ENCODE data around the gene GDPD1. TPM values are rescaled to one million over a fixed set of nuclear protein-coding genes. Genes with fewer than 3 reads are reported as not detected.

Gene GDPD1
- total RNA-seq, 1 experiment from 2014 or later: 6.0 TPM

DNA sequence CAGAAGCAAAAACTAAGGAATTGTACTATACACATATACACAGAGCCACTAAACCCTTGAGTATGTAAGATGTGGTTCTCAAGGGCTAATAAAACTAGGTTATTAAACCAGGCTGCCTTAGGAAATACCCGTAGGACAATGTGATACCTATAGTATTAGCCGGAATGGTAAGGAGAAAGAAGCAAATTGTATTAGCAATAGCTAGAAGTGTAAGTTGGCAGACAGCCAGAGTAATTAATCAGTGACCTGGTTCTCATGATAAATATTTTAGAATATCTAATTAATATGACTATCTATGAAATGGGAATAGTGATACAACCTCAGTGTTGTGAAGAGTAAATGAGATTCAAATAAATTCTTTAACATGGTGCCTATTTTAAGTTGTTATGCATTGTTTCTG lies 18.6 kb downstream of the GDPD1 start (continued):
- TF ChIP-seq STAT6 (CRISPR knock-in tag; conservative IDR thresholded peaks at IDR 0.05; ENCODE audit: low read depth): no peak
- TF ChIP-seq, protein P1, sequence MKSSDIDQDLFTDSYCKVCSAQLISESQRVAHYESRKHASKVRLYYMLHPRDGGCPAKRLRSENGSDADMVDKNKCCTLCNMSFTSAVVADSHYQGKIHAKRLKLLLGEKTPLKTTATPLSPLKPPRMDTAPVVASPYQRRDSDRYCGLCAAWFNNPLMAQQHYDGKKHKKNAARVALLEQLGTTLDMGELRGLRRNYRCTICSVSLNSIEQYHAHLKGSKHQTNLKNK (CRISPR knock-in tag; IDR thresholded peaks at IDR 0.05): no peak
- TF ChIP-seq ZNF232 (CRISPR knock-in tag; IDR thresholded peaks at IDR 0.05): no peak
- no peak for TF ChIP-seq ZNF219 (CRISPR knock-in tag; IDR thresholded peaks at IDR 0.05; ENCODE audit: borderline replicate concordance)

DNA sequence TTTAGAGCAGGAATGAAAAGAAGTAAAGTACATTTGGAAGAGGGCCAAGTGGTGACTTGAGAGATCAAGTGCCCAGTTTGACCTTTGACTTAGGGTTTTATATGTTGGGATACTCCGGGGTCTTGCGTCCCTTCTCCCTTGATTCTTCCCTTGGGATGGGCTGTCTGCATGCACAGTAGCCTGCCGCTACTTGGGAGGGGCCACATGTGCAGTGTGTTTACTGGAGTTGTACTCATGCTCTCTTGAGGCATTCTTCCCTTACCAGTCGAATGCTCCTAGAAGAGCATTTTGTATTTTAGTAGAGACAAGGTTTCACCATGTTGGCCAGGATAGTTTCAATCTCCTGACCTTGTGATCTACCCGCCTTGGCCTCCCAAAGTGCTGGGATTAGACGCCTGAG lies 23.8 kb downstream of the GDPD1 start:
- no peaks in the 10 kb centered on the region for H3K9me3 Mint-ChIP-seq
- no peaks in the 10 kb centered on the region for H3K27me3 Mint-ChIP-seq (ENCODE audit: low read depth)
- TF ChIP-seq, protein P2, sequence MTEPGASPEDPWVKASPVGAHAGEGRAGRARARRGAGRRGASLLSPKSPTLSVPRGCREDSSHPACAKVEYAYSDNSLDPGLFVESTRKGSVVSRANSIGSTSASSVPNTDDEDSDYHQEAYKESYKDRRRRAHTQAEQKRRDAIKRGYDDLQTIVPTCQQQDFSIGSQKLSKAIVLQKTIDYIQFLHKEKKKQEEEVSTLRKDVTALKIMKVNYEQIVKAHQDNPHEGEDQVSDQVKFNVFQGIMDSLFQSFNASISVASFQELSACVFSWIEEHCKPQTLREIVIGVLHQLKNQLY (CRISPR knock-in tag; IDR thresholded peaks at IDR 0.05): no peak
- TF ChIP-seq SP1 (CRISPR knock-in tag; conservative IDR thresholded peaks at IDR 0.05): no peak
- no peak for TF ChIP-seq SOX15 (CRISPR knock-in tag; IDR thresholded peaks at IDR 0.05)
- no peak for TF ChIP-seq ZNF121 (CRISPR knock-in tag; IDR thresholded peaks at IDR 0.05)
- TF ChIP-seq ZNF396 (CRISPR knock-in tag; IDR thresholded peaks at IDR 0.05; ENCODE audit: borderline replicate concordance): no peak
- no peak for TF ChIP-seq RELA (CRISPR knock-in tag; IDR thresholded peaks at IDR 0.05; ENCODE audit: borderline replicate concordance)
- TF ChIP-seq, protein P3, sequence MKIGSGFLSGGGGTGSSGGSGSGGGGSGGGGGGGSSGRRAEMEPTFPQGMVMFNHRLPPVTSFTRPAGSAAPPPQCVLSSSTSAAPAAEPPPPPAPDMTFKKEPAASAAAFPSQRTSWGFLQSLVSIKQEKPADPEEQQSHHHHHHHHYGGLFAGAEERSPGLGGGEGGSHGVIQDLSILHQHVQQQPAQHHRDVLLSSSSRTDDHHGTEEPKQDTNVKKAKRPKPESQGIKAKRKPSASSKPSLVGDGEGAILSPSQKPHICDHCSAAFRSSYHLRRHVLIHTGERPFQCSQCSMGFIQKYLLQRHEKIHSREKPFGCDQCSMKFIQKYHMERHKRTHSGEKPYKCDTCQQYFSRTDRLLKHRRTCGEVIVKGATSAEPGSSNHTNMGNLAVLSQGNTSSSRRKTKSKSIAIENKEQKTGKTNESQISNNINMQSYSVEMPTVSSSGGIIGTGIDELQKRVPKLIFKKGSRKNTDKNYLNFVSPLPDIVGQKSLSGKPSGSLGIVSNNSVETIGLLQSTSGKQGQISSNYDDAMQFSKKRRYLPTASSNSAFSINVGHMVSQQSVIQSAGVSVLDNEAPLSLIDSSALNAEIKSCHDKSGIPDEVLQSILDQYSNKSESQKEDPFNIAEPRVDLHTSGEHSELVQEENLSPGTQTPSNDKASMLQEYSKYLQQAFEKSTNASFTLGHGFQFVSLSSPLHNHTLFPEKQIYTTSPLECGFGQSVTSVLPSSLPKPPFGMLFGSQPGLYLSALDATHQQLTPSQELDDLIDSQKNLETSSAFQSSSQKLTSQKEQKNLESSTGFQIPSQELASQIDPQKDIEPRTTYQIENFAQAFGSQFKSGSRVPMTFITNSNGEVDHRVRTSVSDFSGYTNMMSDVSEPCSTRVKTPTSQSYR (CRISPR knock-in tag; IDR thresholded peaks at IDR 0.05): no peak
- no peak for TF ChIP-seq GTF2I (CRISPR knock-in tag; conservative IDR thresholded peaks at IDR 0.05)
- no peak for TF ChIP-seq PREB (CRISPR knock-in tag; IDR thresholded peaks at IDR 0.05; ENCODE audit: borderline replicate concordance)
- TF ChIP-seq KAT7 (CRISPR knock-in tag; IDR thresholded peaks at IDR 0.05; ENCODE audit: borderline replicate concordance): no peak
- TF ChIP-seq ZNF219 (CRISPR knock-in tag; IDR thresholded peaks at IDR 0.05; ENCODE audit: borderline replicate concordance): no peak
- no peak for TF ChIP-seq NFE2L1 (CRISPR knock-in tag; IDR thresholded peaks at IDR 0.05)
- no peak for TF ChIP-seq CBFB (CRISPR knock-in tag; IDR thresholded peaks at IDR 0.05; ENCODE audit: low read depth)
- TF ChIP-seq CDX4 (CRISPR knock-in tag; IDR thresholded peaks at IDR 0.05; ENCODE audit: borderline replicate concordance): no peak
- TF ChIP-seq, protein P1 (CRISPR knock-in tag; IDR thresholded peaks at IDR 0.05): no peak
- TF ChIP-seq ZNF232 (CRISPR knock-in tag; IDR thresholded peaks at IDR 0.05): no peak
- TF ChIP-seq NFYB (CRISPR knock-in tag; conservative IDR thresholded peaks at IDR 0.05; ENCODE audit: low read depth): no peak
- TF ChIP-seq NR3C1 (CRISPR knock-in tag; conservative IDR thresholded peaks at IDR 0.05; ENCODE audit: low read depth): no peak
- TF ChIP-seq ZBTB21 (CRISPR knock-in tag; IDR thresholded peaks at IDR 0.05; ENCODE audit: borderline replicate concordance): no peak
- no peak for TF ChIP-seq HMGA2 (CRISPR knock-in tag; IDR thresholded peaks at IDR 0.05)
- POLR2A ChIA-PET: no interaction called here
- no peak for ATAC-seq
- no peak for DNase-seq (ENCODE audit: low spot score)
- CTCF ChIA-PET: no interaction called here
- no peak overlapping the region for H3K27ac Mint-ChIP-seq
- no peak overlapping the region for H3K4me3 Mint-ChIP-seq
- no peaks in the 10 kb centered on the region for H3K36me3 Mint-ChIP-seq
- H3K4me1 Mint-ChIP-seq: no peaks in the 10 kb centered on the region

Data from WTC11 (cell line).